Measurements from ENCODE around the gene VWC2L.

Gene VWC2L

GRCh38 chr2:214611015-214611414 is 200.2 kb downstream of the VWC2L start:
- ChIA-PET POLR2A (no interaction called here), CTCF (no interaction called here)
- TF ChIP-seq CTCF (IDR thresholded peaks at IDR 0.05; ENCODE audit: control extremely low read depth, extremely low read depth, low read depth, missing control alignments): no peak
- DNase-seq (ENCODE audit: extremely low spot score): no peak

DNA sequence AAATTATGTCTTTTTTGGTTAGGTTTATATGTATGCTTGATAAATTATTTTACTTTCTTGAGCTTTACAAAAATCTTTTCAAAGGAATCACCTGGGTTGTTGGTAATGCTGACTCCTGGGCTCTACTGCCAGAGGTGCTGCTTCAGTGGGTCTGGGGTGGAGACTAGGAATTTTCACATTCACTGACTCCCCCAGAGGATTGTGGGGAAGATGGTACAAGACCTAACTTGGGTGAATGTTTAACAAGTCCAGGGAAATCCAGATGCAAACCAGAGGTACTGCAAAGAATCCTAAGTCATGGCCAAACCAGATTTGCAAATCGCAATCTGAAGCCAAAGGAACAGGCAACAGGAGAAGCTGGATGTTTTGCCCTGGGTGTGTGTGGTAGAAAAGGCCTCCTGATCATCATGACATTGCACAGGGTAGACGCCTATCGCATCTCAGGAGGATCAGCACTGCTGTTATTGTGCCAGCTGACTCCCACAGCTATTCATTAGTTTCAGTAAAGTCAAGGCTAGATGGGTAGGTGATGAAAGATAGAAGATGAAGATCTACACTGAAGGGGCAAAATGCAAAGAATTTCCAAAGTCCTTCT is 213.4 kb downstream of the VWC2L start:
- no peak for DNase-seq (ENCODE audit: extremely low spot score)
- CTCF ChIA-PET: interaction anchor here (1.1 kb wide), 1 partner anchor 30 kb away, joined by 3 read pairs; no protein-coding TSS in a partner anchor
- no peak for TF ChIP-seq CTCF (IDR thresholded peaks at IDR 0.05; ENCODE audit: control extremely low read depth, extremely low read depth, low read depth, missing control alignments)
- POLR2A ChIA-PET: no interaction called here

DNA sequence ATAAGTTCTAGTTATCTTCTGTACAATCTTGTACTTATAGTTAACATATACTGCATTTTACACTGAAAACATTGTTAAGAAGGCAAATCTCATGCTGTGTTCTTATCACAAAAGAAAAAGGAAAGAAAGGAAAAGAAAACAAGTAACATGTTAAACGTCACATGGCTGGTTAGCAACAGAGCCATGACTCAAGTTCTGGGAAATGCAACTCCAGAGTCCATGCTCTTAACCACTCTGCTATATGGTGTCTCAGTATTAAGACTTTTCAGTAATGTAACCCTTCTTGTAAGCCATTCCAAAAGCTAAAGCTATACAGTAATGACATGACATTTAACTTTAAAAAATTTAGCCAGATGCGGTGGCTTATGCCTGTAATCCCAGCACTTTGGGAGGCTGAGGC is 217.2 kb downstream of the VWC2L start:
- no peak for DNase-seq (ENCODE audit: extremely low spot score)
- CTCF ChIA-PET: no interaction called here
- POLR2A ChIA-PET: no interaction called here
- no peak for TF ChIP-seq CTCF (IDR thresholded peaks at IDR 0.05; ENCODE audit: control extremely low read depth, extremely low read depth, low read depth, missing control alignments)
